Measurements from ENCODE around the gene TTC34.
"Not testable (repeated sequence)": the region's sequence is repeated elsewhere in the genome, so short reads cannot be mapped to it uniquely, and the experiment has no call there.

The TTC34 gene

DNA sequence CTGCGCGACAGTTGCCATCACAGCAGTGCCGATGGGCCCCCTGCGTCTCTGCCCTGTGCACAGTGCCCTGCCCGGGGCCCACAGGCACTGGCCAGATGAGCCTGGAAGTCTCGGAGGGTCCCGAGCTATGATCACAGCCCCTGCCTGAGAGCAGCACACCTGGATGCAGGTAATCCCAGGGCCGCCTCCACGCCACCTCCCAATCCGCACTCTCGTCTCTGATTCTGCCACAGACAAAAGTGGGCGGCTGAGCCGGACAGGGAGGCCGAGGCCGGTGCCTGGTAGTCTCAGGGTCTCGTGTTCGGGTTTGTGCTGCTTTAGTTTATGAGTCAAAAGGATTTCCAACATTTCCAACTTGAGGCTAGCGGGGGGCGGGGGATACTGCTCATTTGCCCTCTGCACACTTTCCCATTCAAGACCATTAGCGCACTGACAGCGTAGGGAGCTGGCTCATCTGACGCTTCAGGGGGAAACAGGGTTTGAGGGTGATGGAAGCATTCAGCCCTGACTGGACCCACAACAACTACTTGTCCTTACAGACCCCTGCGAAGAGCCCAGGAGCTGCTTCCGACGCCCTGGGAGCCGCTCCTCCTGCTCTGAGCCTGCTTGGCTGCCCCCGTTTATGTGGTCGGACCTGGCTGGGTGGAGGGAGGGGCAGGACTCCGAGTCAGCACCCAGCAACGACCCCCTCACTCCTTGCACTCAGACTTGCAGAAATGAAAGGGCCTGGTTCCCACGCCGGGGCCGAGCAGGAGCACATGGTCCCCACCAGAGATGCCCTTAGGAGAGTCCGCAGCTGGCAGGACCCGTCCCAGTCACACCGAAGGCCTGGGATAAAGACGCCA is 1.8 kb upstream of the TTC34 start:
- in situ Hi-C loops (cut with HindIII; ENCODE audit: low pct_ligation_motif_present, low pct_unique_long_range_greater_than_20kb, low sequenced_read_pairs), result no loop called here
- DNase-seq, result no peak

DNA sequence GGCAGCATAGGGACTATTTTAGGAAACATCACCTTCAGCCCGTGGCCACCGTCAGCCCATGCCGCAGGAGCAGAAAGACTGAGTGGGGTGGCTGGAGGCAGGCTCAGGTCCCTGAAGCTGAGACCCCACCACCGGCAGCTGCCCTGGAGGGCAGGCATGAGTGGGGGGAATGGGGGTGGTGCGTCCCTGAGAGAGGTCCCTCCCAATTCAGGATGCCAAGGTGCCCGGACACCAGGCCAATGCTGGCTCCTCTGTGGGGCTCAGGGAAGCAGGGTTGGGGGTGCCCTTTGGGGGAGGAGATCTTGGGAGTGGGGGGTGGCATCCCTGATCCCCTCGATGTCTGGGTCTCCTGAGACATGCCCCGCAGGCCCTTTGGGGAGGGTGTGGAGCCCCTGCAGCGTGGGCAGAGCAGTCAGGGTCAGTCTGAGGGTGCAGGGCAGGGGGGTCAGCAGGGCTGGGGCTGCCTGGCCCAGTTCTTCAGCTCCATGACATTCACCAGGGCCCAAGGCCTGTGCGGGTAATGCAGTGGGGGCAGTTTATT is 998 bp upstream of the TTC34 start:
- in situ Hi-C loops (cut with HindIII; ENCODE audit: low pct_ligation_motif_present, low pct_unique_long_range_greater_than_20kb, low sequenced_read_pairs), result no loop called here

DNA sequence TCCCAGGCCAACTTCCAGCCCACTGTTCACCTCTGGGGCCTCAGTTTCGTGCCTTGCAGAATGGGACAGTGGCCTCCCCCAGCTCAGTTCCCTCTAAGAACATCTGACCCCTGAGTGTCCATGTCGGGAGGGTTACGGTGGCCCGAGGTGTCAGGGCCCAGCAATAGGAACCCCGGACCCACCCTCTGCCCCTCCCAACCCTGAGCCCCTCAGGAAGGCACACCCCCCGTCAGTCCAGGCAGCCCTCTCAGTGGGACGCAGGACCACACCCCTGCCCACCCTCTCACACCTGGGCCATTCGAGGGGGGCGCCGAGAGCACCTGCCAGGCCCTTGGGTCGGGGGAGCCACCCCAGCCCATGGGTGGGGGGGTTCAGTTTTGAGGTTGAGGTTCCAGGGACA is 447 bp downstream of the TTC34 start:
- DNase-seq, result no peak
- in situ Hi-C loops (cut with HindIII; ENCODE audit: low pct_ligation_motif_present, low pct_unique_long_range_greater_than_20kb, low sequenced_read_pairs), result no loop called here

More for the DNA sequence above, 998 bp upstream of the TTC34 start:
- DNase-seq, result no peak

DNA sequence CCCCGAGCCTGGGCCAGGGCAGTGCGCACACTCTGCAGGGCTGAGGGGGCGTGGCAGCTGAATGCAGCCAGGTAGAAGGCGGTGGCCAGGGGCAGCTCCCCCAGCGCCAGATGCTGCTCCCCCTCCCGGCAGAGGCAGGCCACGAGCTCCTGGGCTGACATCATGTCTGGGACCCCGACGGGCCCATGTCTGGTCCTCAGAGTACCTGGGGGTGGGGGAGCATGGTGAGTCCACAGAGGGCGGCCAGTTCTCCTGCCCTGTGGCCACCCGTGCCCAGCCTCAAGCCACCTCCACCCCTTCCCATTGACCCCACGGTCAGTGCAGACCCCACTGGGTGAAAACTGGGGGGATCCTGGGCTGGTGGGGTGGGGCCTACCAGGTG is 838 bp downstream of the TTC34 start:
- in situ Hi-C loops (cut with HindIII; ENCODE audit: low pct_ligation_motif_present, low pct_unique_long_range_greater_than_20kb, low sequenced_read_pairs), result no loop called here
- no peak for DNase-seq

DNA sequence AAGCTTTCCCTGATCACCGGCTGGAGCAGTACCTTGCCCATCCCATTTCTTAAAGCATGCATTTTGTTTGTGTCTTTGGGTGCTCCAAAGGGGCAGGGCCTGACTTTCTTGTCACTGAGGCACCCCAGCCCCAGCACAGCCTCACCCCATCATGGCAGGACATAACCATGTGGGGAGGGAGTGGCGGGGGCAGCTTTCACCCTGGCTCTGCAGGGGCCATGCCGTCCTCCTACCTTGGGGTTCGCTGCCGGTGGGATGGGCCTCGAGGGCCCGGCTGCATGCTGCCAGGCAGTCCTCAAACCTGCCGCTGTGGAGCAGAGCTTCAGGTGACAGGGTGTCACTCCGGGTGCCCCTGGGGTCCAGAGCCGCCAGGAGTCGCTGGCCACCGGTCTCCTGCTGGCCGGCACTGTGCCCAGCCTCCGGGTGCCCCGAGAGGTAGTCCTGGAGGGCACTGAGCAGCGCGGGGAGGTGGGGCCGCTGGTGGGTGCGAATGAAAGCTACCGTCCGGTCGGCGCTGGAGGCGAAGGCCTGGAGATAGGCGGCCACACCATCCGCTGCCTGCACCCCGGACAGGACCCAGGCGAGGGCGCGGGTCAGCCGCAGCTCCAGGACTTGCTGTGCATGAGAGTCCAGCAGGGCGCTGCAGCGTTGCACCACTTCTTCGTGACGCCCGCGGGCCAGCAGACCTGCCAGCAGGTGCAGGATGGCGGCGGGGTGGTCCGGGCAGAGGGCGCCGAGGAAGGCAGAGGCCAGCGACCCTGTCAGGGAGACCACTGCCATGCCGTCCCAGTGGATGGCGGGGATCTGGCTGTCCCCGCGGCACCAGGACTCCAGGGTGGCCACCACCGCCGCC is 1.5 kb downstream of the TTC34 start:
- in situ Hi-C loops (cut with HindIII; ENCODE audit: low pct_ligation_motif_present, low pct_unique_long_range_greater_than_20kb, low sequenced_read_pairs), result no loop called here
- DNase-seq, result no peak

DNA sequence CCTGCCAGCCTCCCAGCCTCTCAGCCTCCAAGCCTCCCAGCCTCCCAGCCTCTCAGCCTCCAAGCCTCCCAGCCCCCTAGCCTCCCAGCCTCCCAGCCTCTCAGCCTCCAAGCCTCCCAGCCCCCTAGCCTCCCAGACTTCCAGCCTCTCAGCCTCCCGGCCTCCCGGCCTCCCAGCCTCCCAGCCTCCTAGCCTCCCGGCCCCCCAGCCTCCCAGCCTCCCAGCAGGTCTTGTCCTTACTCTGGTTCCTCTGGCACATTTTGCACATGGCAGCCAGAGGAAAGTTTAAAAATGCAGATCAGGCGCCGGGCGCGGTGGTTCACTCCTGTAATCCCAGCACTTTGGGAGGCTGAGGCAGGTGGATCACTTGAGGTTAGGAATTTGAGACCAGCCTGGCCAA is 2.5 kb downstream of the TTC34 start:
- DNase-seq; in situ Hi-C loops (cut with HindIII; ENCODE audit: low pct_ligation_motif_present, low pct_unique_long_range_greater_than_20kb, low sequenced_read_pairs): not testable (repeated sequence)

DNA sequence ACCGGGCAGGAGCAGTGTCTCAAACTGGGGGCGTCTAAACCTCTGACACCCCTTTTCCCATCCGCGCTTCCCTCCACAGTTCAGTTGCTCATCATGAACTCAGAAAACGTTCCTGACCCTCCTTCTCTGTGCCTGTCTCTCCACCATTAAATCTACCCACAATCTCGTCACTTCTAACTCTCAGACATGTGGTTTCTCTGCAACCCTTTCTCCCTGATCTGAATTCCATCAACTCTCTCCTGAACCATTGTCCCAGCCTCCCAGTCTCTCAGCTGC is 3.8 kb downstream of the TTC34 start:
- in situ Hi-C loops (cut with HindIII; ENCODE audit: low pct_ligation_motif_present, low pct_unique_long_range_greater_than_20kb, low sequenced_read_pairs), result no loop called here
- DNase-seq, result no peak

DNA sequence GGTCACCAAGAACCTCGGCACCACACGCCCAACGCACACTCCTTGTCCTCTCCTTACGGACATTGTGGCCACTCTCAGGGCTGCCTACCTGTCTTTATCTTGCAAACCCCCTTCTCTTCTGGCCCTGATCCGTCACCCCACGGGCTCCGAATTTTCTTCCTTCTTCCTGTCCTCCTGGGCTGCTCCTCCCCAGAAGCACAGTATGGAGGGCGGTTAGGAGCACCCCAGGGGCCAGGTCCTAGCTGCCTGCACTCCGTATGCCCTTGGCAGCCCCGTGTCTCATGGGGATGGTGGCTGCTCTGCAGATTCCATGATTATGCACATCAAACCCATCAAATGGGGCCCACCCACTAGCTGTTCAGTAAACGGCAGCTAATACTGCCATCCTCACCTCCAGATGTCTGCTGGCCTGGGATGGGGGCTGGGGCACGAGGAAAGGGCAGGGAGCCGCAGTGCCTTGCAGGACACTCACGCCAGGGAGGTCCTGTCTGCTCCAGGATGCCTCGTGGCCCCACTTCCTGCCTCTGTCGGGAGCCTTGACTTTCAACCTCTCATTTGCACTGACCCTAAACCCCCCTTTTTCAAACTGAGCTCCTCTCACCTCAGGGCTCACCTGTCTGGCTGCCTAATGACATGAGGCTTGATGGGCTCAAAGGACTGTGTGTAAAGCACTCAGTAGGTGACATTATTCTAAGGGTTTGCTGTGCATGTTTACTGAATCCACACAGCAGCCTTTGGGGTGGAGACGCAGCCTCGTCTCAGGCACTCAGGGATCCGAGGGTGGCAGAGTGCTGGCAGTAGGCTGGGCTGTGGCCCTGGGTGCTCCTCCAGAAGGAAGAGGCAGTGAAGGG is 4.4 kb downstream of the TTC34 start:
- no peak for DNase-seq
- in situ Hi-C loops (cut with HindIII; ENCODE audit: low pct_ligation_motif_present, low pct_unique_long_range_greater_than_20kb, low sequenced_read_pairs), result no loop called here

DNA sequence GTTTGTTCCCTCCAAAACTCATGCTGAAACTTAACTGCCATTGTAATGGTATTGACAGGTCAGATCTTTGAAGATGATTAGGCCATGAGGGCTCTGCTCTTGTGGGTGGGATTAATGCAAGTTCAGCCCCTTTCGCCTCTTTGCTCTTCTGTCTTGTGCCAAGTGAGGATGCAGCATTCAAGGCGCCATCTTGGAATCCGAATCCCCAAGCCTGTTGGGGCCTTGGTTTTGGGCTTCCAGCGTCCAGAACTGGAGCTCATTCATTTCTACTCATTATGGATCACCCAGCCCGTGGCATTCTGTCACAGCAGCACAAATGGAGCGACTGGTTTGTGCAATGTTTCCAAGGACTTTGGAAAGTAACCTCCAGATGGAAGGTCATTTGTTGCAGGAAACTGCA is 5.6 kb downstream of the TTC34 start:
- no peak for DNase-seq
- in situ Hi-C loops (cut with HindIII; ENCODE audit: low pct_ligation_motif_present, low pct_unique_long_range_greater_than_20kb, low sequenced_read_pairs), result no loop called here

DNA sequence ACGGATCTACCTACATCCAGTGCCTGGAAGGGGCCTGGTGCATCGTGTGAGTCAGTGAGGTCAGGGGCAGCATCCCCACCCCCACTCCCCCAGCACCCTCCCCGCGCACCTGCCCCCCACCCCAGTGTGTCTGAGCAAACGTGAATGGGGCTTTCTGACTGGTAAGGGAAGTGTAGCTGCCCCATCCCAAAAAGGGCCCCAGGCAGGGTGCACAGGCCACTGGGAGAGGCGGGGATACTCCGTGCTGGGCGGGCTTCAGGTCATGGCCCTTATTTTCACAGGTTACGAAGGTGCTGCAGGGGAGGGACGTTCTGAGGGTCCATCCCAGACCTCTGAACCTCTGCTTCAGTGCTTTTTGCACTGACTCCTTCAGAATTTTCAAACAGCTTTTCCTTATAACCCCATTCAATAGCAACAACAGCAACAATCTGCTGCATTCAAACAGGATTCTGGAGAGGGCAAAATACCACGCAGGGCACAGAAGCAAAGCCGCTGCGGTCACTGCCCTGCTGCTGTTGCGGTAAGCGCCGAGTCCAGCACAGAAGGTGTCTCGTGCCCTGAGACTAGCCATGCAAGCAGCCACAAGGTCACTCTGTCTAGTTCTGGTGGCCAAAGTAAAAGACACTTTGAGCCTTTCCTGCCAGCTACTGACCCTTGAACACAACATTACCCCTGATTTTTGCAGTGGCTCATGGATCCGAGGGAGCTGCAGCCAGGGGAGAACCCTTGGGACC is 10.3 kb downstream of the TTC34 start:
- in situ Hi-C loops (cut with HindIII; ENCODE audit: low pct_ligation_motif_present, low pct_unique_long_range_greater_than_20kb, low sequenced_read_pairs), result no loop called here
- no peak for DNase-seq

DNA sequence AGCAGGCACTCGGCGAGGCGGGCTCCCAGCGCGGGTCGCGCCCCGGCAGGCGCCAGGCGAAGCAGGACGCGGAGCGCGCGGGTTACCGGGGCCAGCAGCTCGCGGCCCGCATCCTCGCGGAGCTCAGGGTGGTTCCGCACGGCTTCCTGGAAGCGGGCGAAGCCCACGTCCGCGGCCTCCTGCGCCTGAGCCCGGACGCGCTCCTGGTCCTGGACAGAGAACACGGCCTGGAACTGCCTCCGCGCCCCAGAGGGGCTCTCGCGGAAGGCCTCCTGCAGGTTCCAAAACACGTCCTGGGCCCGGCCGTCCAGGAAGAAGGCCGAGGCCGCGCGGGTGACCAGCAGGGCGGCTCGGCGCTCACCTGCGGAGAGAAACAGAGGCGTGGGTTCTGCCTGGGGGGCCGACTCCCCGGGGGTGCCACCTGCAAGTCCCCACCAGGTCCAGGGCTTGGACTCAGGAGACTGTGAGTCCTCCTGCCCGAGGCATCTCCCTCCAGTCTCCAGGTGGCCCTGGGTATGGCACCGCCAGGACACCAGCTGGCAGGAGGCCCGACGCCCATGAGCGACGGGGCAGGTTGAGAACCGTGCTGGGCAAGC is 11.4 kb downstream of the TTC34 start:
- DNase-seq, result no peak
- in situ Hi-C loops (cut with HindIII; ENCODE audit: low pct_ligation_motif_present, low pct_unique_long_range_greater_than_20kb, low sequenced_read_pairs), result no loop called here

DNA sequence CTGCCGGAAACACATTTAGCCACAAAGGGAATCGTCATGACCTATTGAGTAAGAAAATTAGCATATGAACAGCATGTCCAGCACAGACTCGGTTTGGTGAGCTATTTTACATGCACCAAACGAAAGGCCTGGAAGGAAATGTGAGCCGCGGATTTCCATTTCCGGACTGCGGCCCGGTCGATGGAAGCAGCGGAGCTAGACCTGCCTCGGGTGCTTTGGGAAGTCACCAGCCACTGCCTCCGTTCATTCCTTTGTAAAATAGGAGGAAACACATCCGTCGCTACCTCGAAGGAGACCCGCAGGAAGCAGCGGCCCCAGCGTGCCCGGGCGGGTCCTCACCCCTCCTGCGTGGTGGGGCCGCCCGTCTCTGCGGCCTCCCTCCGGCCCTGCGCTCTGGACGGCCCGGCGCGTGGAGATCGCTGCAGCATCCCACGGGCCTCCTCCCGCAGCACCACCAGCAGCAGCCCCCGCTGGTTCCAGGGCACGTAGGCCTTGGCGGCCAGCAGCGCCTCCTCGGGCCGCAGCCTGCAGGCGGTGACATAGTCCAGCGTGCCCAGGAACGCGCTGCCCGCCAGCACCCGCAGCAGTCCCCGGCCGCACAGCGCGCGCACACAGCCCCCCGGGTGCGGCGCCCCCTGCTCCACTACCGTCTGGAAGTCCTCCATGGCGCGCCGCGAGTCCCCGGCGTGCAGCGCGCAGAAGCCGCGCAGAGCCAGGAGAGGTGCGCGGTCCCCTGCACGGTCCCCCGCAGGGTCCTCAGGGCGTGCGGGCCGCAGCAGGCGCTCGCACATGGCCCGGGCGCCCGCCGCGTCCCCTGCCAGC is 12.1 kb downstream of the TTC34 start:
- in situ Hi-C loops (cut with HindIII; ENCODE audit: low pct_ligation_motif_present, low pct_unique_long_range_greater_than_20kb, low sequenced_read_pairs), result no loop called here

DNA sequence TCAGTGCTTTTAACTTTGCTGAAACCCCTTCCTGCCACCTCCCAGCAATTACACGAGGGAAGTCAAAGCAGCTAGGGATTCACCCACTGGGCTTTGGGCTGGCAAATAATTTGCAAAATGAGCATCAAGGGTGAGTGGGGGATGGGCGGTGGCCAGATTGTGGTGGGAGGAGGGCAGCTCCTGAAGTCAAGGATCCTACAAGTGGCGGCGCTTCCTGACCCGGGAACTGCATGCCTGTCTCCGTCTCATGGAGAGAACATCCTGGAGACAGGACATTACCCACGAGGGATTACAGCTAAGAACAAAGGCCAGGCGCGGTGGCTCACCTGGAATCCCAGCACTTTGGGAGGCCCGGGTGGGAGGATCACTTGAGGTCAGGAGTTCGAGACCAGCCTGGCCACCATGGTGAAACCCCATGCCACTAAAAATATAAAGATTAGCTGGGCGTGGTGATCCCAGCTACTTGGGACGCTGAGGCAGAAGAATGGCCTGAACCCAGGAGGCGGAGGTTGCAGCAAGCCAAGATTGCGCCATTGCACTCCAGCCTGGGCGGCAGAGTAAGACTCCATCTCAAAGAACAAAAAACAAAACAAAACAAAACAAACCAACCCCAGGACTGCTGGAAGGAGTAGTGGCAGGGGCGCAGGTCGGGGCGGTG is 12.9 kb downstream of the TTC34 start:
- no peak for DNase-seq
- in situ Hi-C loops (cut with HindIII; ENCODE audit: low pct_ligation_motif_present, low pct_unique_long_range_greater_than_20kb, low sequenced_read_pairs), result no loop called here

More for the DNA sequence above, 12.1 kb downstream of the TTC34 start:
- no peak for DNase-seq

DNA sequence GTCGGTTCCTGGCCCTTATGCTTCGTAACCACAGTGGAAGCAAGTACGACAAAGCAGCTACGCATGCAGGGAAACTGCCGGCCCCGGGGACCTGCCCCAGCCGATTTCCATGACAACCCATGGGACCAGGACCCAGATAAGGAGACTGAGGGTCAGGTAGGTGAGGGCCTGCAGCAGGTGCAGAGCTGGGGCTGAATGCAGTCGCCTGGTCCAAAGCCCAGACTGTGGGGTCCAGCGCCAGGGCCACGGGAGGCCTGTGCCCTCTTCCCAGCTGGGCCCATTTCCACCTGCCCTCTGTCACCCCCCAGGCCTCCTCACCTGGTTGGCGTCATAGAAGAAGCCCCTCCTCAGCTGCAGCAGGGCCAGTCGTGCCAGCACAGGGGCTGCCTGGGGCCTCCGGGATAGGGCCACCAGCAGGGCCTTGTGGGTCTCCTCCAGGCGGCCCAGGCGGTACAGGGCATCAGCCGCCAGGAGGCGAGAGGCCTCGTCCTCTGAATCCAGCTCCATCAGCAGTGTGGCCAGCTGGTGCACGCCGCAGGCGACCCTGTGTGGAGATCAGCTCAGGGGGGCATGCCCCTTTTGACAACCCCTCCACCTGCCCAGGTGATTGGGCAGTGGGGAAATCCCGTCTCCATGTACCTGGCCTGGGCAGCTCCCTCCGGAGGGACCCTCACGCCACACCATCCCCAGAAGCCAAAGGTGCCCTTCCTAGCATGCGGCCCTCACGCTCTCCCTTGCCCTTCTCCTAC is 14.2 kb downstream of the TTC34 start:
- DNase-seq, result no peak
- in situ Hi-C loops (cut with HindIII; ENCODE audit: low pct_ligation_motif_present, low pct_unique_long_range_greater_than_20kb, low sequenced_read_pairs), result no loop called here

DNA sequence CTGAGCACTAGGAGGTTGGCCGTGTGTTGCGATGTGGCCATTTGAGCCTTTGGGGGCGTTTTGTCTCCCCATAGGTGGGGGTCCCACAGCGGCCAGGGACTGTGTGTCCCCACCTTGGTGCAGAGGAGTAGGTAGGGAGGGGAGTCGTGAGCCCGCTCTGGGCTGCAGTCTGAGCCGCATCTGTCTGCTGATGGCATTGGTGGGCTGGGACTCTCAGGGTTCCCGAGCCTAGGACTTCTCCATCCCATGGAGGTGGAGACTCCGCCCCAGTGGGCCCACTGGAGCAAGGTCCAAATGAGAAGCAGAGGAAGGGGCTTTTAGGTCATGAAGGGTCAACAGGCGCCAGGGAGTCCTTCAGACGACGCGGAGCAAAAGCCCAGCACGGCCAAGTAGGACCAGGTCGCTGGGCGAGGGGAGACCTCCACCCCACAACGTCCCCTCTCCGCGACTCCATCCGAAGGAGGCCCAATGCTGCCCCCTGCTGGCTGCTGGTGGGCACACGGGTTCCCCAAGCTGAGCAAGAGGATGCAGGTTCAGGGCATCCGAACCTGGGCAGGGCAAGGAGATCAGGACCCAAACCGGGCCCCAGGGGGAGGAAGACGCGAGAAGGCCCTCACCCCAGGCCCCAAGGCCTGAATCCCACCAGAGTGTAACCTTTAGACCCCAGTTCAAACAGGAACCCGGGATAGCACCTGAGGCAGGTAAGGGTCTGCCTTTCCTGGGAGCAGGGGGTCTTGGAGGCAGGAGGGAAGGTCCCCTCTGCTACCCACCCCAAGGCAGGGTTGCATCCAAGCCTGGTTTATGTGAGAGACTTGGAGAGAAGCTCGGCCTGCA is 14.9 kb downstream of the TTC34 start:
- in situ Hi-C loops (cut with HindIII; ENCODE audit: low pct_ligation_motif_present, low pct_unique_long_range_greater_than_20kb, low sequenced_read_pairs), result no loop called here
- no peak for DNase-seq

Data from ACHN (cell line).